Neural progenitor cell (in vitro differentiated cells): Measurements from ENCODE around the gene PRRC2C.

ENCODE experiments used
- EZH2 ChIP-seq: fragments of 200-600 bp; sonication (generic); IDR thresholded peaks from 2 replicates; pipeline ENCODE4 v1.6.1; 2017; ENCODE audit warnings: antibody characterized with exemption, mild to moderate bottlenecking, moderate library complexity
- EZH2phosphoT487 ChIP-seq: fragments of 200-600 bp; sonication (generic); IDR thresholded peaks from 2 replicates; pipeline ENCODE4 v1.6.1; 2017; ENCODE audit warnings: antibody characterized with exemption
- TF ChIP-seq, protein P1 (sequence below): fragments of 200-600 bp; sonication (generic); IDR thresholded peaks from 2 replicates; pipeline ENCODE4 v1.5.1; 2017; ENCODE audit warnings: antibody characterized with exemption, mild to moderate bottlenecking

DNA sequence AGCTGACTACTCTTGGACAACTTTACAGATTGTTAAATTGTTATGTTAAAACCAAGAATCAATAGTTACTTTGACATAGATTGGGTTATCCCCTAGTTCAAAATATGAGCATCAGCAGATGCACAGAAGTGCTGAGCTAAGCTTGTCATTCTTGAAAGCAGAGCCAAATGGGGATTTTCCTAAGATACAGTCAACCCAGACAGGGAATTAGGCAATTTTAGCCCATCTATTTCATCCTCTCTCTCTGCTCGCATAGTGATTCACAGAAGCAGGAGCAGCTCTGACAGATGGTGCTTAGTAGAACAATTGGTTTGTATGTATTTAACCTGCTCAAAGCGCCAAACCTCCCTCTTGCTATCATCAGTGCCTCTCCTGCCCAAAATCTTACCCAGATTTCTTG is 27.9 kb upstream of the PRRC2C start:
- TF ChIP-seq, protein P1, sequence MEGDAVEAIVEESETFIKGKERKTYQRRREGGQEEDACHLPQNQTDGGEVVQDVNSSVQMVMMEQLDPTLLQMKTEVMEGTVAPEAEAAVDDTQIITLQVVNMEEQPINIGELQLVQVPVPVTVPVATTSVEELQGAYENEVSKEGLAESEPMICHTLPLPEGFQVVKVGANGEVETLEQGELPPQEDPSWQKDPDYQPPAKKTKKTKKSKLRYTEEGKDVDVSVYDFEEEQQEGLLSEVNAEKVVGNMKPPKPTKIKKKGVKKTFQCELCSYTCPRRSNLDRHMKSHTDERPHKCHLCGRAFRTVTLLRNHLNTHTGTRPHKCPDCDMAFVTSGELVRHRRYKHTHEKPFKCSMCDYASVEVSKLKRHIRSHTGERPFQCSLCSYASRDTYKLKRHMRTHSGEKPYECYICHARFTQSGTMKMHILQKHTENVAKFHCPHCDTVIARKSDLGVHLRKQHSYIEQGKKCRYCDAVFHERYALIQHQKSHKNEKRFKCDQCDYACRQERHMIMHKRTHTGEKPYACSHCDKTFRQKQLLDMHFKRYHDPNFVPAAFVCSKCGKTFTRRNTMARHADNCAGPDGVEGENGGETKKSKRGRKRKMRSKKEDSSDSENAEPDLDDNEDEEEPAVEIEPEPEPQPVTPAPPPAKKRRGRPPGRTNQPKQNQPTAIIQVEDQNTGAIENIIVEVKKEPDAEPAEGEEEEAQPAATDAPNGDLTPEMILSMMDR, result no peak
- TF ChIP-seq EZH2 (no peak), EZH2phosphoT487 (no peak)
